Measurements from ENCODE around the gene RBM10.

DNA sequence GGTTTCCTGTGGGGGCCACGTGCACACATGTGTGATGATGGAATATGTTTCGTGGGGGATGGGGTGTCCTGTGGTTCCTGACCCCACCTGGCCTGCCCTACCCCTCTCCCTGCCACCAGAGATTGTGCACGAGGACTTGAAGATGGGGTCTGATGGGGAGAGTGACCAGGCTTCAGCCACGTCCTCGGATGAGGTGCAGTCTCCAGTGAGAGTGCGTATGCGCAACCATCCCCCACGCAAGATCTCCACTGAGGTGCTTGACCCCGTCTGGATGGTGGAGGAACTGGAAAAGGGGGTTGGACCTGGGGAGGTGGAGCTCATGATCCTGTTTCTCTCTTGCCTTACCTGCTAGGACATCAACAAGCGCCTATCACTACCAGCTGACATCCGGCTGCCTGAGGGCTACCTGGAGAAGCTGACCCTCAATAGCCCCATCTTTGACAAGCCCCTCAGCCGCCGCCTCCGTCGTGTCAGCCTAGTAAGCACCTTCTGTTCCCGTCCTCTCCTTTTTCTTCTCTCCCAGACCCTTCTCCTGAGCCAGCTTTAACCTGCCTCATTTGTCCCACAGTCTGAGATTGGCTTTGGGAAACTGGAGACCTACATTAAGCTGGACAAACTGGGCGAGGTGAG is 79.4 kb downstream of the RBM10 start:
- TF ChIP-seq, protein P1, sequence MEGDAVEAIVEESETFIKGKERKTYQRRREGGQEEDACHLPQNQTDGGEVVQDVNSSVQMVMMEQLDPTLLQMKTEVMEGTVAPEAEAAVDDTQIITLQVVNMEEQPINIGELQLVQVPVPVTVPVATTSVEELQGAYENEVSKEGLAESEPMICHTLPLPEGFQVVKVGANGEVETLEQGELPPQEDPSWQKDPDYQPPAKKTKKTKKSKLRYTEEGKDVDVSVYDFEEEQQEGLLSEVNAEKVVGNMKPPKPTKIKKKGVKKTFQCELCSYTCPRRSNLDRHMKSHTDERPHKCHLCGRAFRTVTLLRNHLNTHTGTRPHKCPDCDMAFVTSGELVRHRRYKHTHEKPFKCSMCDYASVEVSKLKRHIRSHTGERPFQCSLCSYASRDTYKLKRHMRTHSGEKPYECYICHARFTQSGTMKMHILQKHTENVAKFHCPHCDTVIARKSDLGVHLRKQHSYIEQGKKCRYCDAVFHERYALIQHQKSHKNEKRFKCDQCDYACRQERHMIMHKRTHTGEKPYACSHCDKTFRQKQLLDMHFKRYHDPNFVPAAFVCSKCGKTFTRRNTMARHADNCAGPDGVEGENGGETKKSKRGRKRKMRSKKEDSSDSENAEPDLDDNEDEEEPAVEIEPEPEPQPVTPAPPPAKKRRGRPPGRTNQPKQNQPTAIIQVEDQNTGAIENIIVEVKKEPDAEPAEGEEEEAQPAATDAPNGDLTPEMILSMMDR (conservative IDR thresholded peaks at IDR 0.05 in 1 of 2, IDR thresholded peaks at IDR 0.05 in 1 of 2; ENCODE audit: low read depth in 1 of 2, low read length in 2 of 2): no peak
- no peak for TF ChIP-seq EZH2 (IDR thresholded peaks at IDR 0.05; ENCODE audit: low read length, missing control alignments)

All from fibroblast of lung (primary cell).